Measurements from ENCODE around the gene ABCC2. TPM values are rescaled to one million over a fixed set of nuclear protein-coding genes. Genes with fewer than 3 reads are reported as not detected.
A peak's percentile ranks its signal among the peaks of the same experiment; 100 is the strongest.
"Not testable (repeated sequence)": the region's sequence is repeated elsewhere in the genome, so short reads cannot be mapped to it uniquely, and the experiment has no call there.

The ABCC2 gene
- under 1 TPM; 0.20 to 0.35 TPM for polyA plus RNA-seq

DNA sequence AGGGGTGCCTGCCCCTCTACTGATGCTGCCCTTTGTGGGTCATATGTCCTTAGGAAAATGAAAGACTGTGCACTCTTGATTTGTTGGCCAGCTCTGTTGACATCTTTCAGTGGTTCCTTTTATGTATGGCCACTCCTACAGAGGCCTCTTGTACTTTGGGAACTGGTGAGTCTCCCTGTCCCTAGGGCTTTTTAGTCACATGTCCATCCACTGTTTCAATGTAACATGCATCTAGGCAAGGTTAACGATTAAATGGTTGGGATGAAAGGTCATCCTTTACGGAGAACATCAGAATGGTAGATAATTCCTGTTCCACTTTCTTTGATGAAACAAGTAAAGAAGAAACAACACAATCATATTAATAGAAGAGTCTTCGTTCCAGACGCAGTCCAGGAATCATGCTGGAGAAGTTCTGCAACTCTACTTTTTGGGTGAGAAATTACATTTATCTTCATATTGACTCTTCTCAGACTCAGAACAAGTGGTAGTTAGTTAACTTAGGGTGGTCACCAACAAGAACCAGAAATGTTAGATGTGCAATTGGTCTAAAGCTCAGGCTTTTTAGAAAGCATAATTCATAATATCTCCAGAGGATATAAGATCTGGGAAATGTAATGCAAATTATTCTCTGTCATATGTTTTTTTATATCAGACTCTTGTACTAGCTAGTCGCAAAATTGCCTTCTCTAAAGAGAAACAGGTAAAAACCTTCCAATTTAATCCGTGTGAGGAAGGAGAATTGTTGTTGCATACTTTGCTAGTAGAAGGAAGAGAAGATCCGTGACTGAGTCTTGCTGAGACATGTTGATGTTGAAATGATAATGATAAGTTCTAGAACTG lies at the start of gene ABCC2:
Gene ABCC2 (plus strand): TSS at position 194 of the 840 bp plus-strand sequence. CDS start 205 bp downstream, at position 399.
- H3K9me3 ChIP-seq (ENCODE audit: control insufficient read depth in 2 of 2, insufficient read depth in 1 of 2, low read depth in 1 of 2, low read length in 1 of 2): no peaks in the 10 kb centered on the region
- H3K4me3 ChIP-seq (ENCODE audit: low read depth in 1 of 2, low read length in 2 of 2): no peak within 1 kb of the TSS
- no peaks in the 10 kb centered on the region for H3K27me3 ChIP-seq (ENCODE audit: control insufficient read depth in 1 of 2, insufficient read depth in 2 of 2, low read length in 2 of 2)
- no peaks in the 10 kb centered on the region for H3K4me1 ChIP-seq (ENCODE audit: control insufficient read depth in 2 of 2, insufficient read depth in 2 of 2, low read length in 1 of 2)
- H3K27ac ChIP-seq (ENCODE audit: low read depth in 2 of 2, low read length in 1 of 2): no peak within 1 kb of the TSS
- no peaks in the 10 kb centered on the region for H3K36me3 ChIP-seq (ENCODE audit: control insufficient read depth in 2 of 2, insufficient read depth in 2 of 2, low read length in 1 of 2)
- 74 to 80% methylated on average over 7 of the region's 7 CpGs for WGBS, 2 donors

- peak overlapping the region in 1 of 2 donors; percentile 99 for H3K4me3 ChIP-seq (ENCODE audit: low read depth in 1 of 2, low read length in 2 of 2)
- WGBS, 2 donors: 84 to 86% methylated on average over 8 of the region's 8 CpGs
- H3K27me3 ChIP-seq (ENCODE audit: control insufficient read depth in 1 of 2, insufficient read depth in 2 of 2, low read length in 2 of 2): no peaks in the 10 kb centered on the region
- H3K27ac ChIP-seq (ENCODE audit: low read depth in 2 of 2, low read length in 1 of 2): no peak overlapping the region
- no peaks in the 10 kb centered on the region for H3K4me1 ChIP-seq (ENCODE audit: control insufficient read depth in 2 of 2, insufficient read depth in 2 of 2, low read length in 1 of 2)
- no peaks in the 10 kb centered on the region for H3K36me3 ChIP-seq (ENCODE audit: control insufficient read depth in 2 of 2, insufficient read depth in 2 of 2, low read length in 1 of 2)
- H3K9me3 ChIP-seq (ENCODE audit: control insufficient read depth in 2 of 2, insufficient read depth in 1 of 2, low read depth in 1 of 2, low read length in 1 of 2): no peaks in the 10 kb centered on the region
Measured at GRCh38 chr10:99733366-99733765, 49.1 kb upstream of the ABCC2 start.

- not testable (repeated sequence) for H3K4me1 ChIP-seq (ENCODE audit: control insufficient read depth in 2 of 2, insufficient read depth in 2 of 2, low read length in 1 of 2); H3K9me3 ChIP-seq (ENCODE audit: control insufficient read depth in 2 of 2, insufficient read depth in 1 of 2, low read depth in 1 of 2, low read length in 1 of 2); H3K4me3 ChIP-seq (ENCODE audit: low read depth in 1 of 2, low read length in 2 of 2); H3K36me3 ChIP-seq (ENCODE audit: control insufficient read depth in 2 of 2, insufficient read depth in 2 of 2, low read length in 1 of 2); H3K27me3 ChIP-seq (ENCODE audit: control insufficient read depth in 1 of 2, insufficient read depth in 2 of 2, low read length in 2 of 2); H3K27ac ChIP-seq (ENCODE audit: low read depth in 2 of 2, low read length in 1 of 2)
- WGBS, 2 donors: 97 to 100% methylated on average over 10 of the region's 10 CpGs
Measured at GRCh38 chr10:99734111-99734510, 48.3 kb upstream of the ABCC2 start.

DNA sequence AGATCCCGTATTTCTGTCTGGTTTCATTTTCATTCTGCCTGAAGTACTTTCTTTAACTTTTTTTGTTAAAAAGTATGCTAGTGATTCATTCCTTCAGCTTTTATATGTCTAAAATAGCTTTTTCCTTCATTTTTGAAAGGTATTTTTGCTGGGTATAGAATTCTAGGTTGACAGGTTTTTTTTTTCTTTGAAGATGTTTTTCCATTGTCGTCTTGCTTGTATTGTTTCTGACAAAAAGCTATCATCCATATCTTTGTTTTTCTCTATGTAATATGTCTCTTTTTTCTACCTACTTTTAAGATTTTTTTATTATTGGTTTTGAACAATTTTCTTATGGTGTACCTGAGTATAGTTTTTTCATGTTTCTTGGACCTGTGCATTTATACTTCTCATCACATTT lies 42.2 kb upstream of the ABCC2 start:
- peaks cover 3 to 8% of the 10 kb centered on the region in 2 donors for H3K36me3 ChIP-seq (ENCODE audit: control insufficient read depth in 2 of 2, insufficient read depth in 2 of 2, low read length in 1 of 2)
- WGBS, 2 donors: 96 to 100% methylated on average over 2 of the region's 2 CpGs

DNA sequence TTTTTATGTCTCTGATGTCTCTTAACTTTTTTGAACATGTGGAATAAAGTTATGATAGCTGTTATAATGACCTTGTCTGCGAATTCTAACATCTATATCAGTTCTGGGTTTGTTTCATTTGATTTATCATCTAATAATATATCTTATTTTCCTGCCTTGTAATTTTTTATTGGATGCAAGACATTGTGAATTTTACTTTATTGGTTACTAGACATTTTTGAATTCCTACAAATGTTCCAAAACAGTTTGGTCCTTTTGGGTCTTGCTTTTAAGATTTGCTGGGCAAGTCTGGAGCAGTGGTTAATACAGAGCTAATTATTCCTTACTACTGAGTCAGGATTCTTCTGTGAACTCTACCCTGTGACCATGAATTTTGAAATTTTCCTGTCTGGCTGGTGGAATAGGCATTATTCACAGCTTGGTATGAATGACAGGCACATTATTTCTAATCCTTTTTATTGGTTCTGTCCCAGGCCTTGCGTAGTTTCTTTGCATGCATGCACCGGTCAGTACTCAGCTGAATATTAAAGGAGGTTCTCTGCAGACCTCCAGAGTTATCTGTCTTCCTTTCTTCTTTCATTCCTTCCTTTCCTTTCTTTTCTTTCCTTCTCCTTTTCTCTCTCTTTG lies 41.4 kb upstream of the ABCC2 start:
- 85 to 94% methylated on average over 3 of the region's 3 CpGs for WGBS, 2 donors

More for the DNA sequence above, 42.2 kb upstream of the ABCC2 start:
- H3K4me3 ChIP-seq (ENCODE audit: low read depth in 1 of 2, low read length in 2 of 2): no peak overlapping the region
- no peaks in the 10 kb centered on the region for H3K4me1 ChIP-seq (ENCODE audit: control insufficient read depth in 2 of 2, insufficient read depth in 2 of 2, low read length in 1 of 2)
- no peaks in the 10 kb centered on the region for H3K9me3 ChIP-seq (ENCODE audit: control insufficient read depth in 2 of 2, insufficient read depth in 1 of 2, low read depth in 1 of 2, low read length in 1 of 2)
- H3K27ac ChIP-seq (ENCODE audit: low read depth in 2 of 2, low read length in 1 of 2): no peak overlapping the region
- no peaks in the 10 kb centered on the region for H3K27me3 ChIP-seq (ENCODE audit: control insufficient read depth in 1 of 2, insufficient read depth in 2 of 2, low read length in 2 of 2)

GRCh38 chr10:99742254-99742653 lies 40.2 kb upstream of the ABCC2 start:
- no peak overlapping the region for H3K4me3 ChIP-seq (ENCODE audit: low read depth in 1 of 2, low read length in 2 of 2)

More for the DNA sequence above, 41.4 kb upstream of the ABCC2 start:
- H3K4me1 ChIP-seq (ENCODE audit: control insufficient read depth in 2 of 2, insufficient read depth in 2 of 2, low read length in 1 of 2): no peaks in the 10 kb centered on the region
- no peak overlapping the region for H3K4me3 ChIP-seq (ENCODE audit: low read depth in 1 of 2, low read length in 2 of 2)
- no peaks in the 10 kb centered on the region for H3K27me3 ChIP-seq (ENCODE audit: control insufficient read depth in 1 of 2, insufficient read depth in 2 of 2, low read length in 2 of 2)
- no peak overlapping the region for H3K27ac ChIP-seq (ENCODE audit: low read depth in 2 of 2, low read length in 1 of 2)
- H3K36me3 ChIP-seq (ENCODE audit: control insufficient read depth in 2 of 2, insufficient read depth in 2 of 2, low read length in 1 of 2): peaks cover 6 to 8% of the 10 kb centered on the region in 2 donors
- H3K9me3 ChIP-seq (ENCODE audit: control insufficient read depth in 2 of 2, insufficient read depth in 1 of 2, low read depth in 1 of 2, low read length in 1 of 2): no peaks in the 10 kb centered on the region

DNA sequence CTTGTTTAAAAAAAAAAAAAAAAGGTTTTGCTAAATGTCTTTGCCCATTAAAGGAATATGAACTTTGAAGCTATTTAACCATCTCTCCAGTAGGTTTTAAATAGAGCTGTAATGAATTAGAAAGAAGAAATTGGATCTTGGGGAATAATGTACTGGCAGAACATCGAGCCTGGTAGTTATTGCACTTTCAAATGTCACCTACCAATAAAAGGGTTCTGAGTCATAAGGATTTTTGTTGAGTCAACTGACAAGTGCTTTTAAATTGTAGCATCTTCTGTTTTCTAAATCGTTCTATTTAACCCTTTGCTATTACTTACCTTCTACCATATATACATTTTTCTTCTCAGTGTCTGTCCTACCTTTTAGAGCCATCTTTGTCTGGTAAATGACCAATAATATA lies 39.7 kb upstream of the ABCC2 start:
- WGBS, 2 donors: 68 to 77% methylated on average over 2 of the region's 2 CpGs
- Histone ChIP-seq H3K27me3 (ENCODE audit: control insufficient read depth in 1 of 2, insufficient read depth in 2 of 2, low read length in 2 of 2) (no peaks in the 10 kb centered on the region), H3K27ac (ENCODE audit: low read depth in 2 of 2, low read length in 1 of 2) (no peak overlapping the region), H3K9me3 (ENCODE audit: control insufficient read depth in 2 of 2, insufficient read depth in 1 of 2, low read depth in 1 of 2, low read length in 1 of 2) (no peaks in the 10 kb centered on the region), H3K4me1 (ENCODE audit: control insufficient read depth in 2 of 2, insufficient read depth in 2 of 2, low read length in 1 of 2) (no peaks in the 10 kb centered on the region), H3K4me3 (ENCODE audit: low read depth in 1 of 2, low read length in 2 of 2) (no peak overlapping the region), H3K36me3 (ENCODE audit: control insufficient read depth in 2 of 2, insufficient read depth in 2 of 2, low read length in 1 of 2) (peaks cover 8% of the 10 kb centered on the region in 2 donors)

More at GRCh38 chr10:99742254-99742653, 40.2 kb upstream of the ABCC2 start:
- H3K36me3 ChIP-seq (ENCODE audit: control insufficient read depth in 2 of 2, insufficient read depth in 2 of 2, low read length in 1 of 2): peaks cover 6 to 8% of the 10 kb centered on the region in 2 donors
- no peak overlapping the region for H3K27ac ChIP-seq (ENCODE audit: low read depth in 2 of 2, low read length in 1 of 2)
- no peaks in the 10 kb centered on the region for H3K27me3 ChIP-seq (ENCODE audit: control insufficient read depth in 1 of 2, insufficient read depth in 2 of 2, low read length in 2 of 2)
- no peaks in the 10 kb centered on the region for H3K4me1 ChIP-seq (ENCODE audit: control insufficient read depth in 2 of 2, insufficient read depth in 2 of 2, low read length in 1 of 2)
- H3K9me3 ChIP-seq (ENCODE audit: control insufficient read depth in 2 of 2, insufficient read depth in 1 of 2, low read depth in 1 of 2, low read length in 1 of 2): no peaks in the 10 kb centered on the region

- no peaks in the 10 kb centered on the region for H3K9me3 ChIP-seq (ENCODE audit: control insufficient read depth in 2 of 2, insufficient read depth in 1 of 2, low read depth in 1 of 2, low read length in 1 of 2)
- WGBS, 2 donors: 83 to 86% methylated on average over 3 of the region's 3 CpGs
- H3K36me3 ChIP-seq (ENCODE audit: control insufficient read depth in 2 of 2, insufficient read depth in 2 of 2, low read length in 1 of 2): peaks cover 8% of the 10 kb centered on the region in 2 donors
- no peaks in the 10 kb centered on the region for H3K4me1 ChIP-seq (ENCODE audit: control insufficient read depth in 2 of 2, insufficient read depth in 2 of 2, low read length in 1 of 2)
- no peaks in the 10 kb centered on the region for H3K27me3 ChIP-seq (ENCODE audit: control insufficient read depth in 1 of 2, insufficient read depth in 2 of 2, low read length in 2 of 2)
- H3K27ac ChIP-seq (ENCODE audit: low read depth in 2 of 2, low read length in 1 of 2): no peak overlapping the region
- no peak overlapping the region for H3K4me3 ChIP-seq (ENCODE audit: low read depth in 1 of 2, low read length in 2 of 2)
Measured at GRCh38 chr10:99743841-99744240, 38.6 kb upstream of the ABCC2 start.

- not testable (repeated sequence) for H3K4me1 ChIP-seq (ENCODE audit: control insufficient read depth in 2 of 2, insufficient read depth in 2 of 2, low read length in 1 of 2); H3K36me3 ChIP-seq (ENCODE audit: control insufficient read depth in 2 of 2, insufficient read depth in 2 of 2, low read length in 1 of 2); H3K9me3 ChIP-seq (ENCODE audit: control insufficient read depth in 2 of 2, insufficient read depth in 1 of 2, low read depth in 1 of 2, low read length in 1 of 2); H3K4me3 ChIP-seq (ENCODE audit: low read depth in 1 of 2, low read length in 2 of 2); H3K27me3 ChIP-seq (ENCODE audit: control insufficient read depth in 1 of 2, insufficient read depth in 2 of 2, low read length in 2 of 2); H3K27ac ChIP-seq (ENCODE audit: low read depth in 2 of 2, low read length in 1 of 2)
- WGBS, 2 donors: 88% methylated on average over 2 of the region's 2 CpGs
Measured at GRCh38 chr10:99746166-99746565, 36.3 kb upstream of the ABCC2 start.
